HuH-7 (cell line): ENCODE measurements around the gene COL20A1.
"Not testable (repeated sequence)": the region's sequence is repeated elsewhere in the genome, so short reads cannot be mapped to it uniquely, and the experiment has no call there.

Experiments
- DNase-seq: peaks from one replicate; pipeline ENCODE4 v3.0.0; 2011; ENCODE audit warnings: low spot score

COL20A1 gene

DNA sequence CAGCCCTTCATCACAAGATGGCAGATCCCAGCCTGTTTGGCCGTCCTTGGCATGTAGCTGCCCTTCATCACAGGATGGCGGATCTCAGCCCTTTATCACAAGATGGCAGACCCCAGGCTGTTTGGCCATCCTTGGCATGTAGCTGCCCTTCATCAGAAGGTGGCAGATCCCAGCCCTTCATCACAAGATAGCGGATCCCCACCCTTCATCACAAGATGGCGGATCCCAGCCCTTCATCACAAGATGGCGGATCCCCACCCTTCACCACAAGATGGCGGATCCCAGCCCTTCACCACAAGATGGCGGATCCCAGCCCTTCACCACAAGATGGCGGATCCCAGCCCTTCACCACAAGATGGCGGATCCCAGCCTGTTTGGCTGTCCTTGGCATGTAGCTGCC is 42.1 kb downstream of the COL20A1 start:
- not testable (repeated sequence) for DNase-seq

DNA sequence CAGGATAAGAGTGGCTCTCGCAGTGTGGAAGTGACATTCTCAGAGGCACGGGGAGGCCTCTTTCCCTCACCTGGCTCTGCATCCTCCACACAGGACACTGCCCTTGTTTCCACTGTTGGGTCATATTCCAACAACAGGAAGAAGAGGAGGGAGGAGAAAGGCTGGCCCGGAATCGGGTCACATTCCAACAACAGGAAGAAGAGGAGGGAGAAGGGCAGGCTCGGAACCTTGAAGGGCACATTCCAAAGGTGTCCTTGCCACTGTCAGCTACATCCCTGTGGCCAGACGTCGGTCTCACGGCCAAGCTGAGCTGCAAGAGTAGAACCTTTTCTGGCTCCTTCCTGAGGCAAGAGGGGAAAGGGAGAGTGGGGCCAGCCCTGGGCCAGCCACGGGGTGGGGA is 42.7 kb downstream of the COL20A1 start:
- no peak for DNase-seq

DNA sequence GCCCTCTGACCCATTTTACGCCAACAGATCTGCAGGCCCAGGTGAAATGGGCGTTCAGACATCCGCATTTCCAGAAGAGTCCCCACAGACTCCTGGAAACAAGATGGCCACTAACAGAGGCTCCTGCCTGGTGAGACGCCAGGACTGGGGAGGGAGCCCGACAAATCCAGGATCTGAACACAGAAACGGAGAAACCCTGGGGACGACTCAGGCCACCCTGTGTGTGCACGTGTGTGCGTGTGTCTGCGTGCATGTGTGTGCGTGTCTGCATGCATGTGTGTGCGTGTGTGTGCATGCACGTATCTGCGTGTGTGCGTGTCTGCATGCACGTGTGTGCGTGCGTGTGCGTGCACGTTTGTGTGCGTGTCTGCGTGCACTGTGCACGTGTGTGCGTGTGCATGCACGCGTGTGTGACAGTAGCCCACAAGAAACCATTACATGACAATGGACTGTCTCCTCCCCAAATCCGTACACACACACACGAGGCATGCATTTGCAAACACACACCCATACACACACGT is 43.3 kb downstream of the COL20A1 start:
- no peak for DNase-seq

DNA sequence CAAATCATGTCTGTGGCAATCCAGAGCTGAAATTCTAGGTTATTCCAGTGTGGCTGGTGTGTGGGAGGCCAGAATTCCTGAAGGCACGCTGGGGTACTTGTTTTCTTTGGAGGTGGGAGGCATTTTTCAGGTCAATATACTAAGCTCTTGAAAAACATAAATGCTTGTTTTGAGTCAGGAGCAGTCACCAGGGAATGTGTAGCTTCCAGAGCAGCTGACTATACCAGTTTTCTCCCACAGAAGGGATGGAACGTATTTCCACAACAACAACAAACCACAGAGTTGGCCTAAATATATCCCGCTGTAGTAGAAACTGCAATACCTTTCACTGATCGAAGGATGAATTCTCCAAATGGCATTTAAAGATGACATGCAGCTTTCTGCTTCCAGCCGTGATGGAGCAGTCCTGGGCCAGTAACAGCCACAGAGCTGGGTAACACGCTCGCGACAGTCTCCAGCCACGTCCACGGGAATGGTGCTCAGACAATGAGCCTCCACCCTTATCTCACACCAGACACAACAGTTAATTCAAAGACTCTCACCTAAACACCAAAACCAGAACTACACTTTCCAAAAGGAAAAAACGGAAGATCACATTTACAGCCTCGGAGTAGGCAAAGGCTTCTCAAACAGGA is 44.9 kb downstream of the COL20A1 start:
- no peak for DNase-seq

DNA sequence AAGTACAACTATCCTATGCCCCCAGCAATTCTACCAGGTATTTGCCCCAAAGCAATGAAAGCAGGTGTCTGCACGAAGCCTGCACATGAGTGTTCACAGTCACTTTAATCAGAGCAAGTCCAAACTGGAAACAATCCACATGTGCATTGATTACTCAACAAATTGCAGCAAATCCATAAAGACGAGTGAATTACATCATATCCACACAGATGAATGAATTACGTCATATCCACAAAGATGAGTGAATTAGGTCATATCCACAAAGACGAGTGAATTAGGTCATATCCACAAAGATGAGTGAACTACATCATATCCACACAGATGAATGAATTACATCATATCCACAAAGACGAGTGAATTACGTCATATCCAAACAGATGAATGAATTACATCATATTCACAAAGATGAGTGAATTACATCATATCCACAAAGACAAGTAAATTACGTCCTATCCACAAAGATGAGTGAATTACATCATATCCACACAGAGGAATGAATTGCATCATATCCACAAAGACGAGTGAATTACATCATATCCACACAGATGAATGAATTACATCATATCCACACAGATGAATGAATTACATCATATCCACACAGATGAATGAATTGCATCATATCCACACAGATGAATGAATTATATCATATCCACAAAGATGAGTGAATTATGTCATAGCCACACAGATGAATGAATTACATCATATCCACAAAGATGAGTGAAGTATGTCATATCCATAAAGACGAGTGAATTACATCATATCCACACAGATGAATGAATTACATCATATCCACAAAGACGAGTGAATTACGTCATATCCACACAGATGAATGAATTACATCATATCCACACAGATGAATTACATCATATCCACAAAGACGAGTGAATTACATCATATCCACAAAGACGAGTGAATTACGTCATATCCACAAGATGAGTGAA is 46.4 kb downstream of the COL20A1 start:
- not testable (repeated sequence) for DNase-seq

DNA sequence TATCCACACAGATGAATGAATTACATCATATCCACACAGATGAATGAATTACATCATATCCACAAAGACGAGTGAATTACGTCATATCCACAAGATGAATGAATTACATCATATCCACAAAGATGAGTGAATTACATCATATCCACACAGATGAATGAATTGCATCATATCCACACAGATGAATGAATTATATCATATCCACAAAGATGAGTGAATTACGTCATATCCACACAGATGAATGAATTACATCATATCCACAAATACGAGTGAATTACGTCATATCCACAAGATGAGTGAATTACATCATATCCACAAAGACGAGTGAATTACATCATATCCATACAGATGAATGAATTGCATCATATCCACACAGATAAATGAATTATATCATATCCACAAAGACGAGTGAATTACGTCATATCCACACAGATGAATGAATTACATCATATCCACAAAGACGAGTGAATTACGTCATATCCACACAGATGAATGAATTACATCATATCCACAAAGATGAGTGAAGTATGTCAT is 47.2 kb downstream of the COL20A1 start:
- DNase-seq: not testable (repeated sequence)

DNA sequence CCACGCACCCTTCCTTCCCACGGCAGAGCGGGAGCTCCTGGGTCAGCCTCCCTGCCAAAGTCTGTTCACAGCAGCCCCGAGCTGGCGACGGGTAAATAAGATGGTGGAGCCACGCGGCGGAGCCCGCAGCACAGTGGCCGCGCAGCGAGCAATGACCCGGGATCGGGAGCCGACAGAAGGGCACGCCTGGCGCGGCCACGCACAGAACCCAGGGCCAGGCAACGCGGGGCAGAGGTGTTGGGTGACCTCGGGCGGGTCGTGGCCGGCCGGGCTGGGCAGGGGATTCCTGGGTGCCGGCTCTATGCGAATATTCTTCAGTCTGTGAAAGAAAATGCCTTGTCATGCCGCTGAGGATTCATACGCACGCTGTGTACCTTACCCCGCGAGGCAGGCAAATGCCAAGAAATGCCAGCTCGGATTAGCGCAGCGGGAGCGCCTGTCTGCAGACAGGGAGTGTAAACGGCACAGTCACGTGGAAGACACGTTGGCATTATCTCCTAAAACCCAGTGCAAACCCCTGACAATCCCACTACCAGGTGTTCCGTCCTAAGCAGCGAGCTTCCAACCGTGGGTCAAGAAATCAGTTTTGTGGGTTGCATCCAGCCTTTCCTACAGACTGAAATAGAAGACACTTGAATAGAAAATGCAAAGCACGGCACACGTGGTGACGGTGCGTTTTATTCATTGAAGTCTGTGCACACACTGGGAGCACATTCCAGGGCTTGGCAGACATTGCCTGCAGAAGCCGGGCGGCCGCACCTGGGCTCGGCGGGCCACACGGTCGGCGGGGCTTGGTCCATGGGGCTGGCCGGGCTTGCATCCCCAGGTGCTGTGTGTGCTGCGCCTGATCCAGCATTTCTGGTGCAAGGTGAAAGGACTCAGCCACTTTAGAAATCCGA is 49.8 kb downstream of the COL20A1 start:
- no peak for DNase-seq

DNA sequence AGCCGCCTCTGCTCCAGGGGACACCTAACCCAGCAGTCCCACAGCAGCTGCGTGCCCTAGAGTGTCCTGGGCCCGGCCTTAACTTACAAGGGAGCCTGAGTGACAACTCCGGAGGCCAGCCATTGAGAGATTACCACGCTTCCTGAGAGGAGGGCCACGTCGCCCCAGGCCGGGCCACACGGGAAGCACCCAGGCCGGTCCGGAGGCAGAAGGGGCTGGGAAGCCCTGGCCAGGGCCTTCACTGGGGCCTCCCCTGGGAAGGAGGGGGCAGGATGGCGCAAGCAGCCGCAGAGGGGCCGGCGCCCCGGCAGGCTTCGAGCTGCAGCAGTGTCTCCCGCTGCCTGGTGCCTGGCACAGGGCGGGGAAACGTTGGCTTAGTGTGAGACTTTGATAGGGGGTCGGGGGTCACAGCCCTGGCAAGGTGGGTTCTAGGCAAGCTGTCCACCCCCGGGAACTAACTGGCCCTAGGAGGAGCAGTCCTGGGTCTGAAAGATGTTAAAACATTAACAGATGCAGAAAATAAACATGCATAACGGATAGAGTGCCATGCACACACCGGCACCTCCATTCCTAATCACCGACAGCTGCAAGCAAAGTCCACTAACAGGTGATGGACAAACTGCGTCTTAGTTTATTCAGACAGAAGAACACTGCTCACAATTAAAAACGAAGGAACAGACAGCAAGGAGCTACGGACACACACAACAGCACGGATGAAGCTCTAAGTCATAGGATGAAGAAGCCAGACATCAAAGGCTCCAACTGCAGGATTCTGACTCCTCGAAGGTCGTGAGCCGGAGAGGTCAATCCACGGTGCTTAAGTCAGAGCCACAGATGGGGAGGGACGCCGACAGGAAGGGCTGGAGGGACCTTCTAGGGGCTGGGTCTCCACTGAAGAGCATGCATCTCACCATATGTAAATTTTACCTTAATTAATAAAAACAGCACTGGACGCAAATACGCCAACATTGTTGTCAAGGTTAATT is 50.8 kb downstream of the COL20A1 start:
- no peak for DNase-seq

DNA sequence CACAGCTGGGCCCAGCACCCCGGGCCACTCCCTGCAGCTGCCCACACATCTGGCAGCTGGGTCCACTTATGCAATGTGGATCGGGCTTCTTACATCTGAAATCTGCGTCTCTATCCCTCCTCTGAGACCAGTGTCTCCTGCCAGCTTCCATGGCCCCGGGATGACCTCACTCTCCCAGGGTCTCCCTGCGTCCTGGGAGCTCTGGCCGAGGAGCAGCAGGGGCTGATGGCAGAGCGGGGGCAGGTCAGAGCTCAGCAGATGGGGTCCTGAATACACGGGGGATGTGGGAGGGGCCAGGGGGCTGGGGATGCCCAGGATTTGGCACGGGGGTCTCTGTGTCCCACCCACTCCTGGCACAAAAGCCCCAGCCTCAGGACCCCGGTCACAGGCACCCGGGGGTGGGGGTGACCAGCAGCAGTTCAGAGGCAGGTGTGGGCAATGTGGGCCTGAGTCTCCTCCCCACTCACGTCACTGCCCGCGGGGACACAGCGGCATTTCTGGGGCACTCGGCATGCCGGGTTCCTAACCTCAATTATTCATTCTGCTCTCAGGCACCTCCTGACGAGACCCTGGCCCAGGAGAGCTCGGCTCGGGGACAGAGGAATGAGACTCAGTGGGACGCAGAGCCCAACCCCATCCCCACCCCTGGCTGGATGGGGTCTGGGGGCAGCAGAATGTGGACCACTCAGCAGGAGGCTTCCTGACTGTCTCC is 51.8 kb downstream of the COL20A1 start:
- DNase-seq: no peak

DNA sequence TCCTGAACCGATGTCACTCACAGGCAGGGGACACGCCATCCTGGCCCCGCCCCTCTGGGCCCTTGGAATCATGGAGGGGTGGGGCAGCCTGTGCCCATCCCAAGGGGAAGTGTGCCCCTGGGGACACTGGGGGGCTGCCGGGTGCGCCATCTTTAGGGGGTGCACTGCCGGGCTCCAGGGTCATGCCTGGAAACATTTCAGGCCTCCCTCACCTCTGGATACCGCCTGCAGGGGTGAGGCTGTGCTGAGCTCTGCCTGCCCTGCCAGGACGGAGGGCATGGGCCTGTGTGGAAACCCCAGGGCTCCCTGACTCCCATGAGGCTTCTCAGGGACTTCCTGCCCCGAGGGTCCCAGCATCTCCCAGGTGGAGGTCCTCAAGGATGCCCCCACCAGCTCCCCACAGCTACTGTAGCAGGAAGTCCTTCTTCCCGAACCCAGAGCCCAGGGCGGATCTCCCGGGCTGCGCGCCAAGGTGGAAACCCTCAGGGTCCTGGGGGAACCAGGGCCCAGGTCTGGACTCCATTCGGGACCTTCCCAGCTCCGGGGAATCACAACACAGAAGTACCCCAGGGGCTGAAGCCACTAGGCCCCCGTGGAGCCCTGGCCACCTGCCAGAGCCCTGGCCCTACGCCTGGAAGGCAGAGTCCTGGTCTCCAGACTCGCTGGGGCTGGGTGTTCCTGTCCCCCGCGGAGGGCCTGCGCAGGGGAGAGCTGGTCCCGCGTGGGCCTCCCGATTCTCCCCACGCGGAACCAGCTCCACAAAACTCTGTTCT is 52.5 kb downstream of the COL20A1 start:
- no peak for DNase-seq

DNA sequence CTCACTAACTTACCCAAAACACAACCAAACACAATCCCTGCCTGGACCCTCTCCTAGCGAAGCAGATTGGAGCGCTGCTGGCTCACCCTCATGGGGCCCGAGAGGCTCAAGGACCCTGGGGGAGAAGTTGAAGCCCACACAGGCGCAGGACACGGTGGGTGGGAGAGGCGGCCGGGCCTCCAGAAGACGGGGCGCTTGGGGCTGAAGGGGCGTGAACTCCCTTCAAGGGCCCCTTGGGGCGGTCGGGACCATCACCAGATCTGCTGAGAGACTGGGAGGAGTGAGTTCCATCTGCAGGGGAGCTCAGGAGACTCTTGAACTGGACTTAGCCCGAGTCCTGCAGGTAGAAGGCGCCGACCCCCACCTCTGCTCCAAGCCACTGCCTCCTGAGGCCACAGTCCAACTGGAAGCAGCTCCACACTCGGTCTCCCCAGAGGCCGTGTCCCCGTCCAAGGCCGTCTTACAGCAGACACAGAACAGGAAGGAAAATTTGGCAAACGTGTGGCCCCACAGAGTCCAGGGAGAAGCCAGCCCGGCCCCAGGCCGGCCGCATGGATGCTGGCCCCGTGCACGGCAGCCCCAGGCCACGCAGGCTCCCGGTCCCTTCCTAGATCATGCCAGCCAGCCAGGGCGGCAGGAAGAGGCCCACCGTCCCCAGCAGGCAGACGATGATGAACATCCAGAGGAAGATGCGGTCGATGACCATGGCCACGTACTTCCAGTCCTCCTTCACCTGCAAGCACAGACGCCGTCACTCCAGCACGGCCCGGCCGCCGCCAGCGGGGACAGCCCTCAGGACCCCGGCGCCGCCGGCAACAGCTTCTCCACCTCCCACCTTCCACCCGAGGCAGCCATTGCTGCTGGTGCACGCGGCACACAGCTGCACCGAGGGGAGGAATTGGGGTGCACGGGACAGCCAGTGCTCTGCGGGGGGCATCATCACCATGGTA is 53.4 kb downstream of the COL20A1 start:
- no peak for DNase-seq

DNA sequence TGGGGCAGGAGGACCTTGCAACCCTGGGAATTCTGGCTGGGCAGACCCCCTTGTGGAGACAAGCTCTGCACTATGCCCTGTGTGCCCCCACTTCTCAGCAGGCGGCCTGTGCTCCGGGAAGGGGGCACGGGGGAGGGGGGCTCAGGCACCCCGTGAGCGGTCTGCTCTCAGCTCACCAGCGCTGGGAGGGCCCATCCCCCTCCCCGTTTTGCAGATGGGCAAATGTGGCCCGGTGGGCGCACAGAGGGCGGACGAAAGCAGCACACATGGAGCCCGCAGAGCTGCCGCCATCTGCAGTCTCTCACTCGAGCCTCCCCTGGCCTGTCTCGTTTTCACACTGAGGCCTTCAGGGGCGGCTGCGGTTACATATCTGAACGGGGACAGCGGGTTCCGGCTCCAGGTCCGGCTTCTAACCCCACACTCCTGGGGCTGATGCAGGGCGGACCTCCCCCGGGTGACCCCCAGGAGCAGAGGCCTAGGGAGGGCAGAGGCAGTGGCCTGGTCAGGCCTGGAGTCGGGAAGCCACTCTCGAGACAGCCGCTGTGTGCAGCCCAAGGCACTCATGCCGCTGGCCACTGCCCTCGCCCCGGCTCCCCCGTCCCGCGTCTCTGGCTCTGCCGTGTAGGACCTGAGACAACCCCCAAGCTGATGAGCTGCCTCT is 54.2 kb downstream of the COL20A1 start:
- DNase-seq: no peak

DNA sequence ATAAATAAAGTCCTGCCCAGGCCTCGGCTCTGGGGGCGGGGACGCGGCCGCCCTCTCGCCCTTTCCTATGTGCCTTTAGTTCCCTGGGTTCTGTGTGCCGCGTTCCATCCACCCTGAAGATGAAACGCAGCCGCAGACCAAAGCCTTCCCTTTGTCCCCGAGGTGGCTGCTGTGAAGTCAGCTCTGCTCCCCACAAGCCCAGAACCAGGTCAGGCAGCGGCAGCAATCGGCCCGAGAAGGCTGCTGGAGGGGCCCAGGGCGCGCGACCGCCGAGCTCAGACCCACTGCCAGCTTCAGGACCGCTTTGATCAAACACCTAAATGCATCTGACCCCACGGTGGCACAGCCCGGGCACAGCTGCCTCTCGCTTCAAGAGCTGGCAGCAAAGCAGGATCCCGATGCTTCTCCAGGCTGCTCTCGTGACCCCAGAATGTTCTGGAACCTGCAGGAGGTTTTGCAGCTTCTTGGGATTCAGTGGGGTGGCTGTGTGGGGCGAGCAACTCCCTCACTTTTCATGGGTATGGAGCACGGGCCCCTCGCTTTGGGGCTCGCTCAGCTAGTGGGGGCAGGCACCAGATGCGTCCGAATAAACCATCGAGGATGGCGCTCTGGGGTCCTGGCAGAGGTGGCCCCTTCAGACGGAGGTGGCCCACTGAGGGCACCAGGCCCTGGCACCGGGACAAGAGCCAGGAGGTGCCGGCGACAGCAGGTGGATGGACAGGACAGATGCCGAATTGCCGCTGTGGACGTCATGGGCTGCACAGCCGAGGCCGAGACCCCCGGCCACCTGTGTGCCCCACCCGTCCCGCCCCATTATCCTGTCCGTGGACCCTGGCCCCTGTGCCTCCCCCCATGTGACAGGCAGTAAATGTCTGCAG is 55.2 kb downstream of the COL20A1 start:
- DNase-seq: no peak

DNA sequence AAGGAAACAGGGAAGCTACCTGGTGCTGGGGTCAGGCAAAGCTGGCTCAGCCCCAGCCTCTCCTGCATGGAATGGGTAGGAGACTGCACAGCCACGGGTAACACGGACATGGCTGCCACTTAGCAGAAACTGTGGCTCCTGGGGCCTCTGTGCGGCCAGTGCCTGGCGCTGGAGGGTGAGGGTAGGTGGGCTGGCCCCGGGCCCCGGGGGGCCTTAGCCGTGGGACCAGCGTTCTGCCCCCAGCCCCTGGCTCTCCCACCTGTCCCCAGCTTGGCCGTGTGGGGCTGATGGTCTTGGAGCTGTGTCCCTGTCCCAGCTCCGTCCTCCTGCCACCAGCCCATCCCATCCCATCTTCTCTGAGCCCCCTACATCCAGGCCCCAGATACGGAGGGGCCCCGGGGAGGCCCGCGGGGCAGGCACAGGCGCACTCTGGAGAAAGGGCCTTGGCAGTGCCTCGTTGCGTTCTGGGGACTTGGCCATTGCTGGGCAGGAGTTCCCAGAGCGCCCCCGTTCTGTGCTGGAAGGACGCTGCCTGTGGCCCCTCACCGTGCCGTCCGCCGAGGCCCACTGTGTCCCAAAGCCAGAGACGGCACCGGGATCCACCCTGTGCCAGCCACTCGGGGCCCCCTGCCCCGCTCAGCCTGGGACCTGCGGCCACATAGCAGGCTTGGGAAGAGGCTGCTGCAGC is 56.0 kb downstream of the COL20A1 start:
- DNase-seq: no peak

DNA sequence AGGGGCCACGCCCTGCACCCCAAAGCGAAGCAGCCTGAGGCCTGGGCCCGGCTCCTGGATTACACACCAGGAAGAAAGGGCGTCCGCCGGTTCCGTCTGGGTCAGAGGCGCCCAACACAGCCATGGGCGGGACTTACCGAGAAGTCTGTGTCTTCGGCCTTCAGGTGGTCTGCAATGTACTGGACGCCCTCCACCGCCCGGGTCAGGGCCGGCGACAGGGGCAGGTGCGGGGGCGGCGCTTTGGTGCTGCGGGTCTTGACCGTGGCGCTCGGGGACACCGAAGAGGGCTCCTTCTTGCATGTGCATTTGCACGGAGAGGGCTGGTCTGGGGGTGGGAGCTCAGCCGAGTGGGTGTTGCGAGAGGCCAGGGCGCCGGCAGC is 56.5 kb downstream of the COL20A1 start:
- no peak for DNase-seq

DNA sequence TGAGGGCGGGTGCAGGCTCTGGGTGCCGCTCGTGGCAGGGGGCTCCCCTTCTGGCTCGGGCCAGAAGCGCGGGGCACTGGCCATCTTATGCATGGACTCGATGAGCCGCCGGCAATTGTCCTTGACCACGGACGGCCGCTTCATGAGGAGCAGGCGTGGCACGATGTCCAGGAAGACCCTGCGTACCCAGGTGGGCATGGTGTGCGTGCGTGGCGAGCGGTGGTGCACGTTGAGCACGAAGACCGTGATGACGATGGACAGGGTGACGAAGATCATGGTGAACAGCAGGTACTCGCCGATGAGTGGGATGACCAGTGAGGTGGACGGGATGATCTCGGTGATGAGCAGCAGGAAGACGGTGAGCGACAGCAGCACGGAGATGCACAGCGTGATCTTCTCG is 57.2 kb downstream of the COL20A1 start:
- DNase-seq: no peak
